Neural progenitor cell (in vitro differentiated cells): ENCODE data around the gene TSR3.

Source experiments
- EZH2 ChIP-seq: fragments of 200-600 bp; sonication (generic); IDR thresholded peaks from 2 replicates; pipeline ENCODE4 v1.6.1; 2017; ENCODE audit warnings: antibody characterized with exemption, mild to moderate bottlenecking, moderate library complexity
- EZH2phosphoT487 ChIP-seq: fragments of 200-600 bp; sonication (generic); IDR thresholded peaks from 2 replicates; pipeline ENCODE4 v1.6.1; 2017; ENCODE audit warnings: antibody characterized with exemption
- TF ChIP-seq, protein P1 (sequence below): fragments of 200-600 bp; sonication (generic); IDR thresholded peaks from 2 replicates; pipeline ENCODE4 v1.5.1; 2017; ENCODE audit warnings: antibody characterized with exemption, mild to moderate bottlenecking

DNA sequence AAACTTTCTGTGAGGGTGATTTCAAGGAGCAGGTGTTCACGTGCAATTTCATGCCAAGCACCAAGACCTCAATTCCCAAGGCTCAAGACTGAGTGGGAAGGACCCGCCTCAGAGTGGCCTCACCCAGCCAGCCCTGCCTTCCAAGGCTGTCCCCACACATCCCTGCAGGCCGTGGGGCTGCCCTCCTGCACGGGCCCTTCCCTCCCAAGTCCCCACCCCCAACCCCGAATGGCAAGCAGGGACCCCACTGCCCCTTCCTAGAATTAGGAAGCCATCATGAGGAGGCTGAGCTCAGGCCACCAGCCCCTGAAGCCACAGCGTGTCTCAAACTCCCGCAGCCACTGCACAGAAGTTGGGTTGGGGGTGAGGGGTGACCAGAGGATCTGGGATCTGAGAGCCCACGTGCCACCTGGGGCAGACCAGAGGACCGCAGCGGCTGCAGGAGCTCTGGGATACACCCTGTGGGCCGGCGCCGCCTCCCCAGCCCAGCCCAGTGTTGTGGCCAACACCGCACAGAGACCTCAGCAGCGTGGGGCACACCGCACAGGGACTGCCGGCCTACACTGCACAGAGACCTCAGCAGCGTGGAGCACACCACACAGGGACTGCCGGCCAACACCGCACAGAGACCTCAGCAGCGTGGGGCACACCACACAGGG is 20.7 kb upstream of the TSR3 start:
- TF ChIP-seq, protein P1, sequence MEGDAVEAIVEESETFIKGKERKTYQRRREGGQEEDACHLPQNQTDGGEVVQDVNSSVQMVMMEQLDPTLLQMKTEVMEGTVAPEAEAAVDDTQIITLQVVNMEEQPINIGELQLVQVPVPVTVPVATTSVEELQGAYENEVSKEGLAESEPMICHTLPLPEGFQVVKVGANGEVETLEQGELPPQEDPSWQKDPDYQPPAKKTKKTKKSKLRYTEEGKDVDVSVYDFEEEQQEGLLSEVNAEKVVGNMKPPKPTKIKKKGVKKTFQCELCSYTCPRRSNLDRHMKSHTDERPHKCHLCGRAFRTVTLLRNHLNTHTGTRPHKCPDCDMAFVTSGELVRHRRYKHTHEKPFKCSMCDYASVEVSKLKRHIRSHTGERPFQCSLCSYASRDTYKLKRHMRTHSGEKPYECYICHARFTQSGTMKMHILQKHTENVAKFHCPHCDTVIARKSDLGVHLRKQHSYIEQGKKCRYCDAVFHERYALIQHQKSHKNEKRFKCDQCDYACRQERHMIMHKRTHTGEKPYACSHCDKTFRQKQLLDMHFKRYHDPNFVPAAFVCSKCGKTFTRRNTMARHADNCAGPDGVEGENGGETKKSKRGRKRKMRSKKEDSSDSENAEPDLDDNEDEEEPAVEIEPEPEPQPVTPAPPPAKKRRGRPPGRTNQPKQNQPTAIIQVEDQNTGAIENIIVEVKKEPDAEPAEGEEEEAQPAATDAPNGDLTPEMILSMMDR: no peak
- TF ChIP-seq EZH2: no peak
- TF ChIP-seq EZH2phosphoT487: no peak
